Astrocyte of the spinal cord (primary cell): ENCODE measurements around the gene TRIM46.

Experiments
- DNase-seq: peaks from one replicate; pipeline ENCODE4 v3.0.0; 2011; ENCODE audit warnings: low read depth, low spot score
- H3K4me3 ChIP-seq: 2 replicates; pipeline ENCODE4 v1.5.1; 2011; ENCODE audit warnings: low read depth, mild to moderate bottlenecking, low read length, moderate library complexity
- in situ Hi-C: cut with HindIII; loops from 2 replicates; pipeline ENCODE4 v1.10.0; 2017; ENCODE audit warnings: low sequenced_read_pairs
- TF ChIP-seq, protein P1 (sequence below): IDR thresholded peaks from 2 replicates; pipeline ENCODE4 v1.5.1; 2012; ENCODE audit warnings: low read depth, mild to moderate bottlenecking, low read length, inconsistent platforms

TRIM46 gene

GRCh38 chr1:155175281-155175926, 1.8 kb downstream of the TRIM46 start:
- H3K4me3 ChIP-seq, result peak overlapping the region; percentile 92
- in situ Hi-C loops, result no loop called here
- TF ChIP-seq, protein P1, sequence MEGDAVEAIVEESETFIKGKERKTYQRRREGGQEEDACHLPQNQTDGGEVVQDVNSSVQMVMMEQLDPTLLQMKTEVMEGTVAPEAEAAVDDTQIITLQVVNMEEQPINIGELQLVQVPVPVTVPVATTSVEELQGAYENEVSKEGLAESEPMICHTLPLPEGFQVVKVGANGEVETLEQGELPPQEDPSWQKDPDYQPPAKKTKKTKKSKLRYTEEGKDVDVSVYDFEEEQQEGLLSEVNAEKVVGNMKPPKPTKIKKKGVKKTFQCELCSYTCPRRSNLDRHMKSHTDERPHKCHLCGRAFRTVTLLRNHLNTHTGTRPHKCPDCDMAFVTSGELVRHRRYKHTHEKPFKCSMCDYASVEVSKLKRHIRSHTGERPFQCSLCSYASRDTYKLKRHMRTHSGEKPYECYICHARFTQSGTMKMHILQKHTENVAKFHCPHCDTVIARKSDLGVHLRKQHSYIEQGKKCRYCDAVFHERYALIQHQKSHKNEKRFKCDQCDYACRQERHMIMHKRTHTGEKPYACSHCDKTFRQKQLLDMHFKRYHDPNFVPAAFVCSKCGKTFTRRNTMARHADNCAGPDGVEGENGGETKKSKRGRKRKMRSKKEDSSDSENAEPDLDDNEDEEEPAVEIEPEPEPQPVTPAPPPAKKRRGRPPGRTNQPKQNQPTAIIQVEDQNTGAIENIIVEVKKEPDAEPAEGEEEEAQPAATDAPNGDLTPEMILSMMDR, result no peak
- no peak for DNase-seq

DNA sequence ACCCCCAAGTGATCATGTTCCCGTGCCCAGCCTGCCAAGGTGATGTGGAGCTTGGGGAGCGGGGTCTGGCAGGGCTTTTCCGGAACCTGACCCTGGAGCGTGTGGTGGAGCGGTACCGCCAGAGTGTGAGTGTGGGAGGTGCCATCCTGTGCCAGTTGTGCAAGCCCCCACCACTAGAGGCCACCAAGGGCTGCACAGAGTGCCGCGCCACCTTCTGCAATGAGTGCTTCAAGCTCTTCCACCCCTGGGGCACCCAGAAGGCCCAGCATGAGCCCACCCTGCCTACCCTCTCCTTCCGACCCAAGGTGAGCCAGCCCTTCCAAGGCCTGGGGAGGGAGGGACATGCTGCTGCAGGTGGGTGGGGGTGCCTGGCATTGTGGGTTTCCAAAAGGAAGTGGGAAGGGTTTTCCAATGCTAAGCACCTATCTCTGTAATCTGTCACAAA, 2.3 kb downstream of the TRIM46 start:
- H3K4me3 ChIP-seq, result no peak overlapping the region
- in situ Hi-C loops, result no loop called here
- TF ChIP-seq, protein P1, result peak; percentile 4
- DNase-seq, result no peak

DNA sequence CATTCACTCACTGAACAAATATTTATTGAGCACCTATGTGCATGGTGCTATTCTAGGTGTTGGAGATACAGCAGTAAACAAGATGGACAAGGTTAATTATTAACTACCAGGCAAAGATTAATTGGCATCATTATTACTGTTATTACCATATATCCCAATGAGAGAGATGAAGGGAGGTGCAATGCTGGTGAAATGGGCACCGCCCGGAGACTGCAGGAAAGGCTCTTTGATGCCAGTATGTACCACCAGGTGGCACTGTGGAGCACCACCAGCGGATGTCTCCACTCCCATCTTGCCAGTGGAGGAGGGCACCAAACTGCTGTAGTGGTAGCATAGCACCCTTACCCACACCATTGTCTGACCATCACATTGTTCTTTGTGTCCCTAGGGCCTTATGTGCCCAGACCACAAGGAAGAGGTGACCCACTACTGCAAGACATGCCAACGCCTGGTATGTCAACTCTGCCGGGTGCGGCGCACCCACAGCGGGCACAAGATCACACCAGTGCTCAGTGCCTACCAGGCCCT, 3.0 kb downstream of the TRIM46 start:
- TF ChIP-seq, protein P1, result peak; percentile 92

GRCh38 chr1:155177192-155177917, 3.7 kb downstream of the TRIM46 start:
- in situ Hi-C loops, result no loop called here
- TF ChIP-seq, protein P1, result no peak
- H3K4me3 ChIP-seq, result no peak overlapping the region
- no peak for DNase-seq

More for the DNA sequence above, 3.0 kb downstream of the TRIM46 start:
- no peak overlapping the region for H3K4me3 ChIP-seq
- peak; percentile 56 for DNase-seq
- in situ Hi-C loops, result no loop called here

DNA sequence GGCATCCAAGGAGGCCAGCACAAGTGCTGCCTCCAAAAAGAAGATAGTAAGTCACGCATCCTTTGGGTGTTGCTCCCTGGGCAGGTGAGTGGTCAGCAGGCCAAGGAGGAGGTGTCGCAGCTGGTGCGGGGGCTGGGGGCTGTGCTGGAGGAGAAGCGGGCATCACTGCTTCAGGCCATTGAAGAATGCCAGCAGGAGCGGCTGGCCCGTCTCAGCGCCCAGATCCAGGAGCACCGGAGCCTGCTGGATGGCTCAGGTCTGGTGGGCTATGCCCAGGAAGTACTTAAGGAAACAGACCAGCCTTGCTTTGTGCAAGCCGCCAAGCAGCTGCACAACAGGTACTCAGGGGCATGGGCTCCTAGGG, 4.3 kb downstream of the TRIM46 start:
- TF ChIP-seq, protein P1, result no peak
- DNase-seq, result no peak
- in situ Hi-C loops, result no loop called here
- H3K4me3 ChIP-seq, result no peak overlapping the region

- in situ Hi-C loops, result no loop called here
- TF ChIP-seq, protein P1, result no peak
- no peak for DNase-seq
- no peak overlapping the region for H3K4me3 ChIP-seq
Measured at GRCh38 chr1:155178441-155179111, 4.9 kb downstream of the TRIM46 start.
